ENCODE results near the gene PRTN3. TPM values are rescaled to one million over a fixed set of nuclear protein-coding genes. Genes with fewer than 3 reads are reported as not detected.
"Not testable (repeated sequence)": the region's sequence is repeated elsewhere in the genome, so short reads cannot be mapped to it uniquely, and the experiment has no call there.

Gene PRTN3
- total and polyA plus RNA-seq, 3 donors from 2014 or later: 1.0 to 1.8 TPM; not detected in 1

DNA sequence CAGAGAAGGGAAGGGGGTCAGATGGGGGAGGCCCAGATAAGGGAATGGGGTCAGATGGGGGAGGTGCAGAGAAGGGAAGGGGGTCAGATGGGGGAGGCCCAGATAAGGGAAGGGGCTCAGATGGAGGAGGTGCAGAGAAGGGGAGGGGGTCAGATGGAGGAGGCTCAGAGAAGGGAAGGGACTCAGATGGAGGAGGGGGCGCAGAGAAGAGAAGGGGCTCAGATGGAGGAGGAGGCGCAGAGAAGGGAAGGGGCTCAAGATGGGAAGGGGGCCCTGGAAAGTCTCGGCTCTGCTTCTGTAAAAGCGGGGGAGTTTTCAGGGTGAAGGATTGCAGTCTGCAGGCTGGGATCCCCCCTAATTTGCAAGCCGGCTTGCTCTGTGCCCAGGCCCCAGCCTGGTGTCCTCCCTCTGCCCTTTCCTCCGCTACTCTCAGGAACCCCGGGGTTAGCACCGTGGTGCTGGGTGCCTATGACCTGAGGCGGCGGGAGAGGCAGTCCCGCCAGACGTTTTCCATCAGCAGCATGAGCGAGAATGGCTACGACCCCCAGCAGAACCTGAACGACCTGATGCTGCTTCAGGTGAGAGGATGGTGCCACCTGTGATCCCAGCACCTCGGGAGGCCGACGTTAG, 11.6 kb upstream of the PRTN3 start:
- no peak overlapping the region for H3K4me3 ChIP-seq
- TF ChIP-seq POLR2A (IDR thresholded peaks at IDR 0.05): no peak
- TF ChIP-seq, protein P1, sequence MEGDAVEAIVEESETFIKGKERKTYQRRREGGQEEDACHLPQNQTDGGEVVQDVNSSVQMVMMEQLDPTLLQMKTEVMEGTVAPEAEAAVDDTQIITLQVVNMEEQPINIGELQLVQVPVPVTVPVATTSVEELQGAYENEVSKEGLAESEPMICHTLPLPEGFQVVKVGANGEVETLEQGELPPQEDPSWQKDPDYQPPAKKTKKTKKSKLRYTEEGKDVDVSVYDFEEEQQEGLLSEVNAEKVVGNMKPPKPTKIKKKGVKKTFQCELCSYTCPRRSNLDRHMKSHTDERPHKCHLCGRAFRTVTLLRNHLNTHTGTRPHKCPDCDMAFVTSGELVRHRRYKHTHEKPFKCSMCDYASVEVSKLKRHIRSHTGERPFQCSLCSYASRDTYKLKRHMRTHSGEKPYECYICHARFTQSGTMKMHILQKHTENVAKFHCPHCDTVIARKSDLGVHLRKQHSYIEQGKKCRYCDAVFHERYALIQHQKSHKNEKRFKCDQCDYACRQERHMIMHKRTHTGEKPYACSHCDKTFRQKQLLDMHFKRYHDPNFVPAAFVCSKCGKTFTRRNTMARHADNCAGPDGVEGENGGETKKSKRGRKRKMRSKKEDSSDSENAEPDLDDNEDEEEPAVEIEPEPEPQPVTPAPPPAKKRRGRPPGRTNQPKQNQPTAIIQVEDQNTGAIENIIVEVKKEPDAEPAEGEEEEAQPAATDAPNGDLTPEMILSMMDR (IDR thresholded peaks at IDR 0.05): no peak
- no peaks in the 10 kb centered on the region for H3K36me3 ChIP-seq (ENCODE audit: low read depth, missing control alignments)
- no peaks in the 10 kb centered on the region for H3K4me1 ChIP-seq
- WGBS, 2 donors: 73 to 77% methylated on average over 18 of the region's 18 CpGs
- H3K27ac ChIP-seq: no peak overlapping the region
- H3K9me3 ChIP-seq: no peaks in the 10 kb centered on the region
- no peaks in the 10 kb centered on the region for H3K27me3 ChIP-seq
- intact Hi-C loops (cut with DNase I; ENCODE audit: low total_unique reads): no loop called here
- DNase-seq: no peak

DNA sequence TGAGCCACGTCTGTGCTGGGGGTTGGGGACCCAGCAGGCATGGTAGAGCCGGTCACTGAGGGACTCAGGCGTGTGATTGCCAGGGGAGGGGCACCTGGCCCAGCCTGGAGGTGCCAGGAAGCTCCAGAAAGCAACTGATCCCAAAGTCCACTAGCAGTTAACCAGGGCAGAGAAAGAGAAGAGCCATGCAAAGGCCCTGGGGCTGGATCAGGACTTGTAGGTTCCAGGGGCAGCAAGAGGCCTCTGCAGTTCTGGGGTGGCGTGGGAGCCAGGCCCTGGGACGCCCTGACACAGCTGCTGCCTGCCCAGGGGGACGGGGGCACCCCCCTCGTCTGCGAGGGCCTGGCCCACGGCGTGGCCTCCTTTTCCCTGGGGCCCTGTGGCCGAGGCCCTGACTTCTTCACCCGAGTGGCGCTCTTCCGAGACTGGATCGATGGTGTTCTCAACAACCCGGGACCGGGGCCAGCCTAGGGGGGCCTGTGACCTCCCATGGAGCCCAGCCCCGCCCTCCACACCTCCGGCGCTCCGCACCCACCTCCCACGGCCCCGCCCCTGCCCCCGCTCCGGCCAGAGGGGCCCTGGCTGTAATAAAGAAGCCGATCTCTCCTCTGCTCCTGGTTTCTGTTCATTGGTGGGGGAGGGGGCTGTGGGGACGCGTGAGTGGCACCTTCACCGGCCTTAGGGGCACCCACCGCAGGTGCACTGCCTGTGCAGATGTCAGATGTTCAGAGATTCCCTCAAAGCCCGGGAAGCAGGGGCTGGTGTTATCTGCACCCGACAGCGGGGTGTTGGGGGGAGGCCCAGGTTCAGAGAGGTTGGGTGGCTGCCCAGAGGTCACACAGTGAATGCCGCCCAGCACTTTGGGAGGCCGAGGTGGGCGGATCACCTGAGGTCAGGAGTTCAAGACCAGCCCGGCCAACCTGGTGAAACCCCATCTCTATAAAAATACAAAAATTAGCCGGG, 9.1 kb upstream of the PRTN3 start:
- intact Hi-C loops (cut with DNase I; ENCODE audit: low total_unique reads): no loop called here
- no peak overlapping the region for H3K4me3 ChIP-seq
- no peaks in the 10 kb centered on the region for H3K27me3 ChIP-seq
- H3K4me1 ChIP-seq: no peaks in the 10 kb centered on the region
- H3K9me3 ChIP-seq: no peaks in the 10 kb centered on the region
- DNase-seq: no peak
- H3K27ac ChIP-seq: no peak overlapping the region
- H3K36me3 ChIP-seq (ENCODE audit: low read depth, missing control alignments): no peaks in the 10 kb centered on the region
- 47 to 64% methylated on average over 16 to 38 of the region's 38 CpGs for WGBS, 2 donors
- TF ChIP-seq, protein P1 (IDR thresholded peaks at IDR 0.05): no peak
- no peak for TF ChIP-seq POLR2A (IDR thresholded peaks at IDR 0.05)

DNA sequence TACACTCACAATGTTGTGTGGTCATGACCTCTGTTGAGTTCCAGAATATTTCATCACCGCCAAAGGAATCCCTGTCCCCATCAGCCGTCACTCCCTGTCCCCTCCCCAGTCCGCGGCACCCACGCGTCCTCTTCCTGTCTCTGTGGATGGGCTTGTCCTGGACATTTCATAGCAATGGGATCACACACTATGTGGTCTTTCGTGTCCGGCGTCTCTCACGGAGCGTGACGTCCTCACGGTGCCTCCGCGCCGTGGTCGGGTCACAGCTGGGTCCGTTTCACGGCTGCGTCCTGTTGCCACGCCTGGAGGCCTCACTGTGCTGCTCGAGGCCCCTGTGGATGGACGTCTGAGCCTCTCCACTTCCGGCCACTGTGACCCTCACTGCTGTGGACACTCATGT, 6.6 kb upstream of the PRTN3 start:
- WGBS, 2 donors: 83 to 85% methylated on average over 24 of the region's 24 CpGs

DNA sequence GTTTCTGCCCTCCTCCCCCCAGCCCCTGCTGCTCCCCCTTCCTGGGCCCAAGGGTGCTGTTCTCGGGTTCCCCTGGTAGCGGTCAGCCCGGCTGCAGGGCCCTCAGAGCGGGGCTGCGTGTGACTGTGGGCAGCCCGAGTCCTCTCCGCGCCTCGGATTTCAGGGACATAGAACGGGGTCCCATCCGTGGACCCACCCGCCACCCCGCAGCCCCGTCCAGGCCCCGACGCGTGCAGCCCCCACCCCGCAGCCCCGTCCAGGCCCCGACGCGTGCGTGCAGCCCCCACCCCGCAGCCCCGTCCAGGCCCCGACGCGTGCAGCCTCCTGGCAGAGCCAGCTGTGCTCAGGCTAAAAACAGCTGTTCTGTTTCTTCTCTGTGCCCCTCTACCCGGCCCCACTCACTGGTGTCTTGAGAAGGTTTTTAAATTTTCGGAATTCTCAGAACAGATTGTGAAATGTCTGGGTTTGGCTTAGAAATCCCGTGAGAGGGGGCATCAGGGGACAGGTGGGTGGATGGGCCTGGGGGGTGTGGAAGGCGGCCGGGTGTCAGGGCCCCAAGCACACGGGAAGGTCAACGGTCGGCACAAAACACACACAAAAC, 5.5 kb upstream of the PRTN3 start:
- Histone ChIP-seq H3K27ac (no peak overlapping the region), H3K27me3 (no peaks in the 10 kb centered on the region), H3K4me1 (no peaks in the 10 kb centered on the region), H3K36me3 (ENCODE audit: low read depth, missing control alignments) (no peaks in the 10 kb centered on the region), H3K4me3 (no peak overlapping the region), H3K9me3 (no peaks in the 10 kb centered on the region)
- intact Hi-C loops (cut with DNase I; ENCODE audit: low total_unique reads): no loop called here
- TF ChIP-seq POLR2A (IDR thresholded peaks at IDR 0.05): no peak
- TF ChIP-seq, protein P1 (IDR thresholded peaks at IDR 0.05): no peak
- 33 to 71% methylated on average over 7 to 36 of the region's 36 CpGs for WGBS, 2 donors
- DNase-seq: no peak

More for the DNA sequence above, 6.6 kb upstream of the PRTN3 start:
- no peak overlapping the region for H3K4me3 ChIP-seq
- no peaks in the 10 kb centered on the region for H3K36me3 ChIP-seq (ENCODE audit: low read depth, missing control alignments)
- no peaks in the 10 kb centered on the region for H3K27me3 ChIP-seq
- no peak for TF ChIP-seq POLR2A (IDR thresholded peaks at IDR 0.05)
- TF ChIP-seq, protein P1 (IDR thresholded peaks at IDR 0.05): no peak
- H3K9me3 ChIP-seq: no peaks in the 10 kb centered on the region
- intact Hi-C loops (cut with DNase I; ENCODE audit: low total_unique reads): no loop called here
- no peak for DNase-seq
- no peak overlapping the region for H3K27ac ChIP-seq
- H3K4me1 ChIP-seq: no peaks in the 10 kb centered on the region

DNA sequence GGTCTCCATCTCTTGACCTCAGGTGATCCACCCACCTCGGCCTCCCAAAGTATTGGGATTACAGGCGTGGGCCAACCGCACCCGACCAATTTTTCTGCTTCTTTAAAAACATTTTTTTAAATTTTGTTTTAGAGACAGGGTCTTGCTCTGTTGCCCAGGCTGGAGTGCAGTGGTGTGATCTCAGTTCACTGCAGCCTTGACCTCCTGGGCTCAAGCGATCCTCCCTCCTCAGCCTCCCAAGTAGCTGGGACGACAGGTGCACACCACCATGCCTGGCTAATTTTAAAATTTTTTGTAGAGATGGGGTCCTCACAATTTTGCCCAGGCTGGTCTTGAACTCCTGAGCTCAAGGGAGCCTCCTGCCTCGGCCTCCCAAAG, 2.0 kb downstream of the PRTN3 start:
- not testable (repeated sequence) for H3K27ac ChIP-seq; H3K9me3 ChIP-seq; H3K4me3 ChIP-seq; H3K27me3 ChIP-seq; H3K36me3 ChIP-seq (ENCODE audit: low read depth, missing control alignments); DNase-seq
- intact Hi-C loops (cut with DNase I; ENCODE audit: low total_unique reads): loop anchor here (10.0 kb wide), 1 partner anchor 68 kb away; no protein-coding TSS in a partner anchor
- peaks cover 13% of the 10 kb centered on the region for H3K4me1 ChIP-seq
- 66 to 73% methylated on average over 7 of the region's 7 CpGs for WGBS, 2 donors
